Suprapubic skin (tissue), 4 donors: Measurements from ENCODE around the gene IL17C. TPM values are rescaled to one million over a fixed set of nuclear protein-coding genes. Genes with fewer than 3 reads are reported as not detected.

Source experiments
- DNase-seq, 2 donors: peaks; one replicate each; pipeline ENCODE4 v3.0.0-alpha.2; 2019; ENCODE audit warnings: low spot score in 2 of 2
- H3K27ac ChIP-seq: fragments of 200-600 bp; sonication (generic); one replicate; pipeline ENCODE4 v1.5.1; 2019
- H3K27me3 ChIP-seq: fragments of 200-600 bp; sonication (generic); one replicate; pipeline ENCODE4 v1.5.1; 2019
- H3K36me3 ChIP-seq: fragments of 200-600 bp; sonication (generic); one replicate; pipeline ENCODE4 v1.5.1; 2019
- H3K4me1 ChIP-seq: fragments of 200-600 bp; sonication (generic); one replicate; pipeline ENCODE4 v1.5.1; 2019
- H3K4me3 ChIP-seq: fragments of 200-600 bp; sonication (generic); one replicate; pipeline ENCODE4 v1.5.1; 2019; ENCODE audit warnings: mild to moderate bottlenecking
- H3K9me3 ChIP-seq: fragments of 200-600 bp; sonication (generic); one replicate; pipeline ENCODE4 v1.5.1; 2019
- CTCF ChIP-seq, 2 donors: fragments of 200-600 bp in 1 of 2; fragments of 450-650 bp in 1 of 2; sonication (generic) in 1 of 2; IDR thresholded peaks; one replicate each; pipeline ENCODE4 v1.5.1; 2016 to 2019; ENCODE audit warnings: antibody characterized with exemption in 2 of 2, mild to moderate bottlenecking in 1 of 2, moderate library complexity in 1 of 2
- EP300 ChIP-seq: sonication (generic); formaldehyde crosslinking; IDR thresholded peaks from one replicate; pipeline ENCODE4 v1.6.1; 2017; ENCODE audit warnings: antibody characterized with exemption
- POLR2A ChIP-seq, 2 donors: fragments of 450-650 bp; IDR thresholded peaks; one replicate each; pipeline ENCODE4 v1.6.1; 2017; ENCODE audit warnings: antibody characterized with exemption in 2 of 2, mild to moderate bottlenecking in 2 of 2, moderate library complexity in 2 of 2
- POLR2AphosphoS5 ChIP-seq, 3 donors: sonication (generic); formaldehyde crosslinking; IDR thresholded peaks; one replicate each; pipeline ENCODE4 v1.6.1; 2017; ENCODE audit warnings: antibody characterized with exemption in 3 of 3
- WGBS: methylation state at CpG from one replicate; pipeline ENCODE4 v1.1.5; 2018; 5-methylcytosine and 5-hydroxymethylcytosine counted together
- total RNA-seq, 4 donors: library from RNA; depleted of rRNA; stranded (reverse); fragments of >200 nt; gene quantifications; one replicate each; pipeline ENCODE4 v1.1.0, GENCODE V29; 2016

Gene IL17C
- total RNA-seq, 4 donors from 2014 or later: not detected

- Histone ChIP-seq H3K36me3 (peaks cover 6% of the 10 kb centered on the region), H3K4me3 (no peak overlapping the region), H3K4me1 (peaks cover 6% of the 10 kb centered on the region), H3K27me3 (peaks cover 60% of the 10 kb centered on the region), H3K27ac (no peak overlapping the region), H3K9me3 (no peaks in the 10 kb centered on the region)
- no peak for TF ChIP-seq CTCF (IDR thresholded peaks at IDR 0.05)
- TF ChIP-seq POLR2AphosphoS5 (IDR thresholded peaks at IDR 0.05): no peak
- TF ChIP-seq POLR2A (IDR thresholded peaks at IDR 0.05): no peak
- DNase-seq: no peak
- WGBS: 52% methylated on average over 7 of the region's 17 CpGs
Measured at GRCh38 chr16:88640498-88641247, 2.3 kb downstream of the IL17C start.

GRCh38 chr16:88642881-88643643 lies 4.7 kb downstream of the IL17C start:
- H3K9me3 ChIP-seq: no peaks in the 10 kb centered on the region
- peaks cover 10% of the 10 kb centered on the region for H3K36me3 ChIP-seq
- no peak for TF ChIP-seq POLR2A (IDR thresholded peaks at IDR 0.05)
- TF ChIP-seq POLR2AphosphoS5 (IDR thresholded peaks at IDR 0.05): no peak
- TF ChIP-seq EP300: no peak
- no peak for TF ChIP-seq CTCF (IDR thresholded peaks at IDR 0.05)
- peaks cover 36% of the 10 kb centered on the region for H3K27me3 ChIP-seq
- peaks cover 6% of the 10 kb centered on the region for H3K4me1 ChIP-seq
- H3K27ac ChIP-seq: no peak overlapping the region
- DNase-seq: no peak
- no peak overlapping the region for H3K4me3 ChIP-seq
- 69% methylated on average over 42 of the region's 58 CpGs for WGBS

- no peak overlapping the region for H3K27ac ChIP-seq
- WGBS: 73% methylated on average over 6 of the region's 9 CpGs
- H3K4me3 ChIP-seq: no peak overlapping the region
- no peak for TF ChIP-seq CTCF (IDR thresholded peaks at IDR 0.05)
- no peak for TF ChIP-seq POLR2AphosphoS5 (IDR thresholded peaks at IDR 0.05)
- no peak for TF ChIP-seq POLR2A (IDR thresholded peaks at IDR 0.05)
- no peak for TF ChIP-seq EP300
- H3K9me3 ChIP-seq: no peaks in the 10 kb centered on the region
- H3K27me3 ChIP-seq: peaks cover 30% of the 10 kb centered on the region
- H3K4me1 ChIP-seq: peaks cover 6% of the 10 kb centered on the region
- H3K36me3 ChIP-seq: peaks cover 10% of the 10 kb centered on the region
- DNase-seq: no peak
Measured at GRCh38 chr16:88643644-88643932, 5.2 kb downstream of the IL17C start.

DNA sequence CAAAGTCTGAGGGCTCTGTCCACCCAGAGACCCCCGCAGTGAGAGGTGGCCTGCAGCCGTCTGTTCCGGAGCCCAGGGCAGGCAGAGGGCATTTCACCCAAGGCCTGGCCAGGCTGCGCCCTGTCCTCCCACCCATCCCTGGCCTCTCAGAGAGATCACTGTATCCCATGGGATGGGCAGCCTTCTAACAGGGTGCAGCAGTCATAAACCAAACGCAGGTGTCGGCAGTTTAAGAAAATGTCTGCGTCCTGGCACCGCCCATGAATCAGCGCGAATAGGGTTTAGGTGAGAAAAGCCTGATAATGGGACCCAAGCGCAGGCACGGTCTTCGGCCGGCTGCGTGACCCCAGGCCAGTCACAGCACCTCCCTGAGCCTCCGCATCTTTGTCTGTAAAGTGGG lies 7.1 kb downstream of the IL17C start:
- H3K9me3 ChIP-seq: no peaks in the 10 kb centered on the region
- peaks cover 10% of the 10 kb centered on the region for H3K36me3 ChIP-seq
- 91% methylated on average over 10 of the region's 16 CpGs for WGBS
- H3K4me1 ChIP-seq: peaks cover 20% of the 10 kb centered on the region
- H3K27me3 ChIP-seq: peaks cover 12% of the 10 kb centered on the region
- H3K27ac ChIP-seq: no peak overlapping the region
- no peak for DNase-seq
- no peak overlapping the region for H3K4me3 ChIP-seq
- TF ChIP-seq EP300 (no peak), POLR2AphosphoS5 (IDR thresholded peaks at IDR 0.05) (no peak), CTCF (IDR thresholded peaks at IDR 0.05) (no peak), POLR2A (IDR thresholded peaks at IDR 0.05) (no peak)

- WGBS: 86% methylated on average over 18 of the region's 23 CpGs
- Histone ChIP-seq H3K27me3 (peaks cover 7% of the 10 kb centered on the region), H3K27ac (no peak overlapping the region), H3K4me3 (no peak overlapping the region), H3K4me1 (peaks cover 23% of the 10 kb centered on the region), H3K9me3 (no peaks in the 10 kb centered on the region), H3K36me3 (peaks cover 10% of the 10 kb centered on the region)
- DNase-seq: no peak
- TF ChIP-seq EP300 (no peak), POLR2AphosphoS5 (IDR thresholded peaks at IDR 0.05) (no peak), POLR2A (IDR thresholded peaks at IDR 0.05) (no peak), CTCF (IDR thresholded peaks at IDR 0.05) (no peak)
Measured at GRCh38 chr16:88645941-88646340, 7.6 kb downstream of the IL17C start.
